GM10847 (cell line): ENCODE data around the gene ARHGEF17.

ENCODE experiments used
- POLR2A ChIP-seq: IDR thresholded peaks from 2 replicates; pipeline ENCODE4 v1.6.1; 2011; ENCODE audit not compliant: insufficient read length; ENCODE audit errors: extremely low read depth

Gene ARHGEF17

GRCh38 chr11:73315293-73316020 is 7.4 kb downstream of the ARHGEF17 start:
- TF ChIP-seq POLR2A: no peak

GRCh38 chr11:73316422-73316821 is 8.3 kb downstream of the ARHGEF17 start:
- TF ChIP-seq POLR2A: no peak

- TF ChIP-seq POLR2A: no peak
Measured at GRCh38 chr11:73317373-73317772, 9.3 kb downstream of the ARHGEF17 start.

GRCh38 chr11:73317803-73318202 is 9.7 kb downstream of the ARHGEF17 start:
- no peak for TF ChIP-seq POLR2A

- TF ChIP-seq POLR2A: no peak
Measured at GRCh38 chr11:73318501-73319011, 10.5 kb downstream of the ARHGEF17 start.

GRCh38 chr11:73320763-73321603 is 12.9 kb downstream of the ARHGEF17 start:
- TF ChIP-seq POLR2A: no peak

GRCh38 chr11:73321604-73322381 is 13.7 kb downstream of the ARHGEF17 start:
- no peak for TF ChIP-seq POLR2A

GRCh38 chr11:73322382-73323306 is 14.6 kb downstream of the ARHGEF17 start:
- no peak for TF ChIP-seq POLR2A

GRCh38 chr11:73323464-73323863 is 15.4 kb downstream of the ARHGEF17 start:
- no peak for TF ChIP-seq POLR2A

- TF ChIP-seq POLR2A: no peak
Measured at GRCh38 chr11:73324116-73324515, 16.0 kb downstream of the ARHGEF17 start.

- no peak for TF ChIP-seq POLR2A
Measured at GRCh38 chr11:73324665-73325035, 16.6 kb downstream of the ARHGEF17 start.

GRCh38 chr11:73325036-73325981 is 17.2 kb downstream of the ARHGEF17 start:
- no peak for TF ChIP-seq POLR2A
